Amygdala (tissue), 56 donors: ENCODE results near the gene PLCB4.
A peak's percentile ranks its signal among the peaks of the same experiment; 100 is the strongest.

Experiments
- DNase-seq, 56 donors: peaks; one replicate each; lab custom pipeline; 2025; lab: John Stamatoyannopoulos, UW

PLCB4 gene

GRCh38 chr20:9476174-9476573 is 407.3 kb downstream of the PLCB4 start:
- DNase-seq: no peak

GRCh38 chr20:9476637-9477036 is 407.8 kb downstream of the PLCB4 start:
- no peak for DNase-seq

GRCh38 chr20:9478771-9479170 is 409.9 kb downstream of the PLCB4 start:
- no peak for DNase-seq

GRCh38 chr20:9480066-9480465 is 411.2 kb downstream of the PLCB4 start:
- no peak for DNase-seq

DNA sequence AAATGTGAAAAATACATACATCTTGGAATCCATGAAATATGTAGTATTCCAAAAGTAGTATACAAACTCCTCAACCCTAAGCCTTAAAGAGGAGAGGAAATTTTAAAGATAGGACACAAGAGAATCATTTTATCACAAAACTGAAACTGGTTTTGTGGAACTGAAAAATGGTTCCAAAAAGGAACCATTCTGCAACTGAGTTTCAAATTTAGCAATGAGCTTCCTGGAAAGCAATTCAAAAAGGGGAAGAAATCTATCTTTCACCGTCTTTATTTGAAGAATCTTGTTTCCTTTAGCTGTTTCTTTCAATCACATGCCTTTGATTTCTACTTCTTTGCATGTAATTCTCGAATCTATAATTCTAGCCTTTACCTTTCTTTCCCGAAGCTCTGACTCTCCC is 413.3 kb downstream of the PLCB4 start:
- DNase-seq: no peak

GRCh38 chr20:9483131-9483530 is 414.2 kb downstream of the PLCB4 start:
- no peak for DNase-seq

- no peak for DNase-seq
These were observed 416.9 kb downstream of the PLCB4 start for GRCh38 chr20:9485614-9486340.

GRCh38 chr20:9487231-9487630 is 418.3 kb downstream of the PLCB4 start:
- no peak for DNase-seq

DNA sequence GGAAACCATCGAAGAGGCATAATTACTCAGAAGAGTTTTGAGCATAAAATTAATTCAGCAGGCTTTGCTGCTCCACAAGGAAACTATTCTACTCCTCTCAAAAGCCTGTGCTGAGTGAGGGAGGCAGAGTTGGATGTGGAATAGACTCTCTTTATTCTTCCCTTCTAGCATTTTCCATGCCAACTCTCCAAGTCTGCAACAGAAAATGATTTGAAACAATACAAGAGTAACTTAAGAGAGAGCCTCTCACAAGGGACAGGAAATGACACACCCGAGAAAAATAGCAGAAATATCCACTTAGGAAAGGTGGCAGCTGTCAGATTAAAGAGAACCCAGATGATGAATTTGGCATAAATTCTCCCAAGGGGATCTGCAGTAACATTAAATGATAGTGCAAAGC is 419.2 kb downstream of the PLCB4 start:
- DNase-seq: peak in 10 of 56 donors; percentile 14 to 69 (median 38)

- DNase-seq: no peak
These were observed 421.3 kb downstream of the PLCB4 start for GRCh38 chr20:9490161-9490560.

GRCh38 chr20:9490631-9491030 is 421.7 kb downstream of the PLCB4 start:
- no peak for DNase-seq

GRCh38 chr20:9491324-9491723 is 422.4 kb downstream of the PLCB4 start:
- no peak for DNase-seq

- no peak for DNase-seq
These were observed 423.2 kb downstream of the PLCB4 start for GRCh38 chr20:9492067-9492466.

DNA sequence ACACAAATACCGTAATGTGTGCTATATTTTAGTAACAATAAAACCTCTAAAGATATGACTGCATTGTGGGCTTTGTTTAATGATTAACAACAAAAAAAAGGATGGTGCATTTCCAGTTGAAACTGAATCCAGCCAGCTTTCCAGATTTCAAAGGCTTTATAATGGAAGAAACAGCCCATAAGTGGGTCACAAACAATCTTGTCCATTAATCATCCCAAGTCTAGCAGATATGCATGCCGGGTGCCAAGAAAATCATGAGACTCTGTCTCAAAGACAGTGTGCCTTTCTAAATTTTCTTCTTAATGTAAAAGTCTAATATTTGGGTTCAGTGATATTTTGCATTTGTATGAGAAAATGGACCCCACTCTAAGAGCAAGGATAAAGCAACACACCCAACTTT is 424.9 kb downstream of the PLCB4 start:
- no peak for DNase-seq

DNA sequence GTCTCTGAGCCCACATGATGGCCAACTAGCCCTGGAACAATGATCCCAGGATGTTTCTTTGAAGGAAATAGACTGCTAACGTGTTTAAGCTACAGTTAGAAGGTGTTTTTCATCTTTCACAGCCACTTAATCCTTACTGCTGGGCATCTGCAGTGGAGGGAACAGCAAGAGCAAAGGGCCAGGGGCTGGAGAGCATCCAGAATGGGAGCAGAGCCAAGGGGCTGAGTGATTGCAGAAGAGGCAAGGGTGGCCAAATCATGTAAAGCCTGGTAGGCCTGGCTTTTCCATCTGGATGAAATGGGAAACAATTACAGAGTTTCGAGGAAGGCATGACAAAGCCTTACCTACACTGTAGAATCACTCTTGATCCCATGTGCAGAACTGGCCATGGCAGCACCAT is 426.8 kb downstream of the PLCB4 start:
- no peak for DNase-seq

- DNase-seq: no peak
These were observed 427.3 kb downstream of the PLCB4 start for GRCh38 chr20:9496155-9496554.

- no peak for DNase-seq
These were observed 429.4 kb downstream of the PLCB4 start for GRCh38 chr20:9498322-9498721.

GRCh38 chr20:9499126-9499899 is 430.4 kb downstream of the PLCB4 start:
- DNase-seq: no peak

DNA sequence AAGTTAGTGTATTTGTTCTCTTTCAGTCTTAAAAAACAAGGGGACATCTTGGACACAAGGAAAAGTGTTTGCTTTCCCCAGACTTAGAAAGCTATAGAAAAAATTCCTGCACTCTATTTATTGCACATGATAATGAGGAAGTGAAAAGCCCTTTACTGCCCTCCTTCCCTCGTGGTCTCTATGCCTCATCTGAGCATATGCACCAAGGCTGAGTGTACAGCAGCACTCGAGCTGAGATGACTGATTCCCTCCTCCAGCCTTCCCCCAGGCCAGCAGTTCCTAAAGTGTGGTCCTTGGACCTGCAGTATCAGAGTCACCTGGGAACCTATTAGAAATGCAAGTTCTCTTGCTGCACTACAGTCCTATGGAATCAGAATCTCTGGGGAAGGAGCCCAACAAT is 431.2 kb downstream of the PLCB4 start:
- DNase-seq: peak in 5 of 56 donors; percentile 7 to 57 (median 21)

- DNase-seq: no peak
These were observed 432.6 kb downstream of the PLCB4 start for GRCh38 chr20:9501473-9501872.

DNA sequence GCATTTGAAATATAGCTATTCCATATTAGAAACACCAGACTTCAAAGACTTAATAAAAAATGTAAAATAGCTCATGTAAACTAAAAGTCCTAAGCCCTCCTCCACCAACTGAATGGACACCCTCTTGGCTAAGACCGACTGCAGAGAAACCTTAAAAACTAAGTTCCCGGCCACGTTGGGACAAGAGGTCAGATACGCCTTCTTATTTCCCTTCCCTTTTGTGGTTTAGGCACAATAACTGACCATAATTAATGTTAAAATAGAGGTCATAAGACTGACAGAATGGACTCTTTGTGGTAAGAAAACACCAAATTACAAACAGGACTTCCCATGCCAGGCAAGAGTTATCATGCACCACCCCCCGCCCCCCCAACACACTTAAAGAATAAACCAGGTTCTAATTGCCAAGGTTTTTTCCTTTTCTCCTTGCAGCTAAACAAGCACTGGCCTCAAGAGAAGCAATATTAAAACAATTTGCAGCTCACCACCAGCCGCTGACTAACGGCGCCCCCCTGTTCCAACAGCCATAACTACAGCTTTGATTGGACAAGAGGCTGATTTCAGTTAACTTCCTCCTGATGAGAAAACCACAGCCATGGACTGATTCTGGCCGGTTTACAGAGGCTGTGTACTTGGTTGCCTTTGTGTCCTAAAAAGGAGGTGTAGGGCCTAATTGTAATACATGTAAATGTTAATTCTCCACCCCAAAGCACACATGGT is 434.8 kb downstream of the PLCB4 start:
- DNase-seq: peak in 7 of 56 donors; percentile 8 to 47 (median 26)
